OCI-LY3 (cell line): ENCODE data around the gene RAD51B.

Experiments
- H2AFZ ChIP-seq: fragments of 200-600, 300-600 bp; shearing (Covaris generic); 2 replicates; pipeline ENCODE4 v1.6.0; 2014; ENCODE audit warnings: antibody characterized with exemption, low read depth, low read length
- H3K27ac ChIP-seq: fragments of 200-600, 300-600 bp; sonication (generic); 2 replicates; pipeline ENCODE4 v1.5.1; 2014; ENCODE audit warnings: mild to moderate bottlenecking, low read length, moderate library complexity, mixed read lengths
- H3K27me3 ChIP-seq: fragments of 200-600, 300-600 bp; sonication (generic); 2 replicates; pipeline ENCODE4 v1.6.1; 2014; ENCODE audit warnings: low read depth, low read length, mixed read lengths
- H3K36me3 ChIP-seq: fragments of 200-600, 300-600 bp; sonication (generic); replicated peaks from 2 replicates; pipeline ENCODE3; 2014; ENCODE audit warnings: low read depth, low read length, mixed read lengths
- H3K4me1 ChIP-seq: fragments of 300-600, 200-600 bp; sonication (generic); 2 replicates; pipeline ENCODE4 v1.6.1; 2014; ENCODE audit warnings: low read length, mixed read lengths
- H3K4me2 ChIP-seq: fragments of 200-600, 300-600 bp; sonication (generic); 2 replicates; pipeline ENCODE4 v1.6.1; 2014; ENCODE audit warnings: low read length, mixed read lengths
- H3K4me3 ChIP-seq: fragments of 300-600, 200-600 bp; sonication (generic); 2 replicates; pipeline ENCODE4 v1.5.1; 2014; ENCODE audit warnings: antibody characterized with exemption, mild to moderate bottlenecking, low read length, moderate library complexity
- H3K79me2 ChIP-seq: fragments of 300-600, 200-600 bp; shearing (Covaris generic); 2 replicates; pipeline ENCODE4 v1.6.1; 2014; ENCODE audit warnings: mild to moderate bottlenecking, low read length, mixed read lengths
- H3K9ac ChIP-seq: fragments of 300-600, 200-600 bp; shearing (Covaris generic); 2 replicates; pipeline ENCODE4 v1.6.0; 2014; ENCODE audit warnings: mild to moderate bottlenecking, low read length, moderate library complexity
- H3K9me3 ChIP-seq: fragments of 200-600, 300-600 bp; shearing (Covaris generic); 2 replicates; pipeline ENCODE4 v1.6.1; 2014; ENCODE audit warnings: low read length, mixed read lengths; ENCODE audit not compliant: insufficient read depth
- H4K20me1 ChIP-seq: fragments of 200-600, 300-600 bp; sonication (generic); 2 replicates; pipeline ENCODE4 v1.6.1; 2016; ENCODE audit warnings: low read length, mixed read lengths; ENCODE audit not compliant: insufficient read depth
- CTCF ChIP-seq: fragments of 200-600, 300-600 bp; sonication (generic); IDR thresholded peaks from 2 replicates; pipeline ENCODE4 v1.5.1; 2014; ENCODE audit warnings: antibody characterized with exemption, low read length, low read depth
- EZH2phosphoT487 ChIP-seq: fragments of 200-600 bp; shearing (Covaris generic); IDR thresholded peaks from 2 replicates; pipeline ENCODE4 v1.6.1; 2018; ENCODE audit warnings: antibody characterized with exemption, mixed run types, low read depth

Gene RAD51B

GRCh38 chr14:68089146-68089731 is 269.7 kb downstream of the RAD51B start:
- H4K20me1 ChIP-seq: no peaks in the 10 kb centered on the region
- no peak overlapping the region for H2AFZ ChIP-seq
- no peak overlapping the region for H3K4me2 ChIP-seq
- no peaks in the 10 kb centered on the region for H3K9me3 ChIP-seq
- TF ChIP-seq EZH2phosphoT487 (no peak), CTCF (no peak)
- H3K9ac ChIP-seq: no peak overlapping the region
- H3K4me3 ChIP-seq: no peak overlapping the region
- no peaks in the 10 kb centered on the region for H3K27me3 ChIP-seq
- no peak overlapping the region for H3K27ac ChIP-seq
- no peaks in the 10 kb centered on the region for H3K36me3 ChIP-seq
- H3K4me1 ChIP-seq: peaks cover 11% of the 10 kb centered on the region
- H3K79me2 ChIP-seq: no peaks in the 10 kb centered on the region

DNA sequence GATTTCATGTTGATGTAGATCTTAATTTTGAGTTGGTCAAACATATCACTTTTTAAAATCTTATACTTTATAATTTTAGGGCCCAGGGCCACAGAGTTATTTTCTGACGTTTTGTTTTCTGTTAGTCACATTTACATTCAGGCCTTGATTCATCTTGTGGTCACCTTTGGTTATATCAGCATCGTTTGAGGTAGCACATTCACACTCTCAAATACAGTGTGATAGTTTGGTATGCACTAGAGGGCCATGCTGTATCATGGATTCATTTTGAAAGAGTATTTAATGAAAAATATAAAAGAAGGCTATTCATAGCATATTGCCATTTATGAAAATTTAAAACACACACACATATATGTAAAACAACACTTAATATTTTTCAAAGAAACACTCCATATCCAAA is 274.6 kb downstream of the RAD51B start:
- Histone ChIP-seq H3K4me3 (no peak overlapping the region), H3K9ac (no peak overlapping the region), H3K4me2 (no peak overlapping the region), H3K36me3 (no peaks in the 10 kb centered on the region), H3K4me1 (peaks cover 5% of the 10 kb centered on the region), H3K9me3 (no peaks in the 10 kb centered on the region), H3K27ac (no peak overlapping the region), H3K79me2 (no peaks in the 10 kb centered on the region), H2AFZ (no peak overlapping the region), H3K27me3 (no peaks in the 10 kb centered on the region), H4K20me1 (no peaks in the 10 kb centered on the region)
- no peak for TF ChIP-seq CTCF

GRCh38 chr14:68094752-68095151 is 275.2 kb downstream of the RAD51B start:
- TF ChIP-seq EZH2phosphoT487 (no peak), CTCF (no peak)
- H3K9me3 ChIP-seq: no peaks in the 10 kb centered on the region

GRCh38 chr14:68097727-68098126 is 278.1 kb downstream of the RAD51B start:
- Histone ChIP-seq H3K27me3 (no peaks in the 10 kb centered on the region), H2AFZ (no peak overlapping the region), H3K4me1 (no peaks in the 10 kb centered on the region), H3K9me3 (peaks cover 13% of the 10 kb centered on the region; the same call in 1 of the 2 replicates), H3K27ac (no peak overlapping the region), H3K4me3 (no peak overlapping the region), H3K36me3 (no peaks in the 10 kb centered on the region), H4K20me1 (no peaks in the 10 kb centered on the region), H3K4me2 (no peak overlapping the region), H3K9ac (no peak overlapping the region), H3K79me2 (no peaks in the 10 kb centered on the region)
- TF ChIP-seq CTCF (no peak), EZH2phosphoT487 (no peak)

More at GRCh38 chr14:68094752-68095151, 275.2 kb downstream of the RAD51B start:
- Histone ChIP-seq H3K4me3 (no peak overlapping the region), H3K36me3 (no peaks in the 10 kb centered on the region), H4K20me1 (no peaks in the 10 kb centered on the region), H3K27ac (no peak overlapping the region), H3K4me1 (no peaks in the 10 kb centered on the region), H3K4me2 (no peak overlapping the region), H2AFZ (no peak overlapping the region), H3K79me2 (no peaks in the 10 kb centered on the region), H3K9ac (no peak overlapping the region), H3K27me3 (no peaks in the 10 kb centered on the region)
